SK-N-MC (cell line): ENCODE results near the gene CACNG1.

Experiments
- EZH2 ChIP-seq: fragments of 200-600 bp; sonication (generic); IDR thresholded peaks from one replicate; pipeline ENCODE4 v1.6.1; 2017; ENCODE audit warnings: antibody characterized with exemption
- POLR2AphosphoS5 ChIP-seq: IDR thresholded peaks from 2 replicates; pipeline ENCODE4 v1.6.1; 2012; ENCODE audit warnings: mild to moderate bottlenecking, low read depth, low read length, borderline replicate concordance

DNA sequence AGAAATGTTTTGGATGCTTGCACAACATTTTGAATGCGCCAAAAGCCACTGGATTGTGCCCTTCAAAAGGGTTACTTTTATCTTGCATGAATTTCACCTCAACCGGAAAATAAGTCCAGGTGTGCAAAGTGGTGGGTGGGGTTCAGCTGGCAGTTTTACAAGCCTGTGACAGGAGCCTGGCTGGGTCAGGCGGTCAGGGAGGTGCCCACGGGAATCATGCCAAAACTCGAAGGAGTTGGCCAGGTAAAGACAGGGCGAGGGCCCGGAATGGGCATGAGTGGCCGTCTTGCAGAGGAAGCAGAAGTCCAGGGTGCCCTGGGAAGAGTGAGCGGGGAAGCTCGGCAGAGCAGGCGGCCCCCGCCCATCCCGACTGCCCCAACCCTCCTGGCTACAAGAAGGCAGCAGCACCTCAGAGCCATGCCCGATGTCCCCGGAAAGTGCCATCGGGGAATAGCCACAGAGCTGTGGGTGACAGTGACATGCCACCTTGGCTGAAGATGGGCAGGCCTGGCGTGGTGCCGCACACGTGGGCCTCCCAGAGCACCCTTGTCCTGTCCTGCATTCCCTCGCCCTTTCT lies 19.1 kb upstream of the CACNG1 start:
- TF ChIP-seq POLR2AphosphoS5 (no peak), EZH2 (no peak)
